Anterior cingulate cortex (tissue), 58 donors: ENCODE data around the gene HAND1.

ENCODE experiments used
- DNase-seq, 58 donors: peaks; one replicate each; lab custom pipeline; 2025; lab: John Stamatoyannopoulos, UW

HAND1 gene

DNA sequence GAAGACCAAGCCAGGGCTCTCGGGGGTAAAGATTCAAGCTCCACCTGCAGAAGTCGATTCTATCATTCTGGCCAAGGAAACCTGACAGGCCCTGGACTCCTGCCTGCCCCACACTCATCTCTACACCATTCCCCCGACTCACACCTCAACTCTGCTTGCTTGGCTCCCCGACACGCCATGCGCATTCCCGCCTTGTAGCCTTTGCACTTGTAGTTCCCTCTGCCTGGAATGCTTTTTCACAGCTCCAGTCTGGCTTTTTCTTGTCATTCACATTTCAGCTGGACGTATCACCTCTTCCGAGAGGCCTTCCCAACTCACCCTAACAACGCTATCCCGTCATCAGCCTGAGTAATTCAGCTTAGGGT lies 28.7 kb upstream of the HAND1 start:
- DNase-seq, result no peak

DNA sequence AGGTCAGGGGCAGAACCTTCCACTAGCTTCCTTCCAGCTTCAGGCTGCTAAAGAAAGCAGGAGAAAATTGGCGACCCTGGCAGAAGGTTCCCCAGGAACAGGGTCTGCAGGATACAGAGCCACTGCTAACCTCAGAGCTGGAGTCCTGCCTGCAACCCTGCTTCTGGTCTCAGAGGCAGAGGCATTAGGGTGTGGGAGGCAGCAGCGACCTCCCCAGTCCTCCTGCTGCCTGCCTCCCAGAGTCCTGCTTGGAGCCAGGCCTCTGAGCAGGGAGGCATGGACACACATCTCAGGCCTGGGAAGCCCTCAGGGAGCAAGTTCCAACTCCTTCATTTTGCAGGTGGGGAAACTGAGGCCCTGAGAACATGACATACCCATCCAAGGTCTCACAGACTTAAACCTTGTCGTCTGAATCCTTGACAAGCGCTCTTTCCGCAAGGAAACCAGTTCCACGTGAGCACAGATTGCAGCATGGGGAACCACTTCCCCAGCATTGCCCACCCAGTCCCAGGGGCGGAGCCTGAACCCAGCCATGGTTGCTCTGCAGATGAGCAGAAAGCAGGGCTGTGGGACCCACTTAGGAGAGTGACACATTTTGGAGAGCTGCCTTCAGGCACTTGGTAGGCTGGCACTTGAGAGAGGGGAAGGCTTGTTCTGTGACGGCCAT lies 28.2 kb upstream of the HAND1 start:
- no peak for DNase-seq

DNA sequence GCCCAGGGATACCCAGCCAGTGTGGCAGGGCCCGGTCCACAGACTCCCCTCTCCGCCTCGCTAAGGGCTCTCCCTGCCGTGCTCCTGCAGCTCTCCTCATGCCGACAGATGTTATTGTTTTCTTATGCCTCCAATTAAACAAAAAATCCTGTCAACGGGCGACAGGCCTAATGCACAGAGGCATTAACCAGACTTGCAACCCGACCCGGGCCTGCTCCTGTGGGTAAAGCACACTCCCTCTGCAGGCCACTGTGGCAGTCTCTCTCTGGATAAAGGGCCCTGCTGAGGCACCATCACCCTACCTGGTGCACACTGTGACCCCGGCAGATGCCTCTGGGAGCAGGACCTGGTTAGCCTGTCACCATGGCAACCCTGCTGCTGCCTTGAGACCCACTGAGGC lies 27.5 kb upstream of the HAND1 start:
- no peak for DNase-seq

- no peak for DNase-seq
Observed at GRCh38 chr5:154503698-154504039, 25.6 kb upstream of the HAND1 start.

GRCh38 chr5:154502180-154502579 lies 24.2 kb upstream of the HAND1 start:
- DNase-seq, result no peak

DNA sequence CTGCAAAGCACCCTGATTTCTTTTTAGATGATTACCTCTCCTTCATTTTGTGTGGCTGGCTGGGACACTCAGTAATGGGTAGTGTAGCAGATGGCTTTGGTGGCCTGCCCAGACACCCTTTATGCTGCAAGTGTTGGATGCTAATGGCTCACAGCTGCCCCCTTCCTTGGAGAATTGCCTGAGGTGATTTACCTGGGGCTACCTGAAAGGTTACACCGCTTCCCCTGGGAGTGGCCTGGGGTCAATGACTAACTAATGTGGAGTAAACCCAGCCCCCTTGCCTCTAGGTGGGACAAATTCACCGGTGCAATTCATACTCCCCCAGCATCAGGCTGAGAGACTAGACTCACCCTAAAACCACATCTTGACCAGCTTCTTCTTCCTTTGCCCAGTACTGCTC lies 23.5 kb upstream of the HAND1 start:
- no peak for DNase-seq

GRCh38 chr5:154498994-154499393 lies 21.0 kb upstream of the HAND1 start:
- no peak for DNase-seq

- DNase-seq, result no peak
Observed at GRCh38 chr5:154498591-154498990, 20.6 kb upstream of the HAND1 start.

- DNase-seq, result no peak
Observed at GRCh38 chr5:154494036-154494435, 16.0 kb upstream of the HAND1 start.

DNA sequence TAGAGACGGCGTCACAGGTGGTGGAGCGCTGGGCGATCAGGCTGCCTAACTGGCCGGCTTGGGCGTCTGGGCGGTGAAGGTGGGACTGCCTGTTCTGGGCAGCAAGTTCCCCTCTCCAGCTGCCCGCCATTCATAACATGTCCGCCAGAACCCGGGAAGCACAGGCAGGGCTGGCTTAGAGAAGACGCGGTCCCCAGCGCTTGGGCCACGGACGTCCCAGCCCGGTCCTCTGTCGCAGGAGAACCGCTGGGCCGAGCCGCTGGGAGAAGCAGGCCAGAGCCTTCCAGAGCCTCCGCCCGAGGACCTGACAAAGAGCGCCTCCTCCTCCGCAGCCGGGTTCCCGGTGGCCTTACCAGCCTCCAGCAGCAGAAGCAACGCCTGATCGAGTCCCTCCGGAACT lies 15.2 kb upstream of the HAND1 start:
- no peak for DNase-seq

DNA sequence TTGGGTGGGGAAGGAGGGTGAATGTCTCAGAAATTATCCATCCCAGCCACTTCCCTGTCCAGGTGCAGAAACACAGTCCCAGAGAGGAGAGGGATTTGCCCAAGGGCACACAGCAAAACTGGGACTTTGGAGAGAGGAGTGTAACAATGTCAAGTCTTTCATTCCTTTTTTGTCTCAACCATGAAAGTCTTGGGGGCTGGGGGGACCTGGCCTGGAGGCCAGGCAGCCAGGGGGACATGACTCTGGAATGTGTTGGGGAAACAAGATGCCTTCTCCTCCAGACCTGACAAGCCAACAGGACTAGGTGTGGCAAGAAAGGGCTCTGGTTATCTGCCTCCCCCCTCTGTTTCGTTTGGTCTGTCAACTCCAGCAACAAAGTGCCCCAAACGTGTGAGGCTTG lies 13.9 kb upstream of the HAND1 start:
- DNase-seq, result no peak

DNA sequence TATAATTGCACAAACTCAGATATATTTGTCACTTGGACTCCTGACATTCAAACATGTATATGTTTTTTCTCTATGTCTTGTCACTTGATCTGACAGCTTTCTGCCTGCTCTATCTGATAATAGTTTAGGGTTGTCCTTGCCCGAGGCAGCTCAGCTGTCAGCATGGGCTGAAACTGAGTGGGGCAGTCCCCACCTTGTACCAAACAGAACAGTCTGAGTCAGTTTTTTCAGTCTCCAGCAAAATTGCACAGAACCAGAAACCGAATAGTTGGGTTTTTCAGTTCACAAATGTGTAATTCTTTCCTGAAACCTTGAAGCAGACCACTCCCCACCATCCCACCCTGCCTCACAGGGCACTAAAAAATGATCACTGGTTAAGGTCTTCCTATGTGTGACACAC lies 9.5 kb upstream of the HAND1 start:
- no peak for DNase-seq

DNA sequence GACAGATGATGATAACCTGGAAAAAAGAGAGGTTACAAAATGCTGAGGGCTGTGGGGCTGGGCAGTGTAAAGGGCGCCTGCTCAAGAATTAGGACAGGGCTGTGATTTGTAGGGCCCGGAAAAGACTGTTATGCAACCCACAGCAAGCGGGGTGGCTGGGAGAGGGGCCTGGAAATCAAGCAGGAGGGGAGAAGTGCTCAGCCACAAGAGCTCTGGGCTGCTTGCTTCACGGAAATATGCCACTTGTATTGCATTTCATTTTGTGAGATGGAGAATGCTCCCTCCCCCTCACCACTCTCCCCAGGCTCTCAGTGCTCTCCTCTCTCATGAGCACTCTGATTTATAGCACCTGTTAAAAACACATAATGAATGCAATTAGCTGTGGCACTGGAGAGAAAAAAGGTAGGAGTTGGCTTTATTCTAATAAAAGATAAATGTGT lies 8.4 kb upstream of the HAND1 start:
- DNase-seq, result no peak

GRCh38 chr5:154485850-154486426 lies 7.9 kb upstream of the HAND1 start:
- no peak for DNase-seq

- DNase-seq, result no peak
Observed at GRCh38 chr5:154485096-154485491, 7.1 kb upstream of the HAND1 start.

DNA sequence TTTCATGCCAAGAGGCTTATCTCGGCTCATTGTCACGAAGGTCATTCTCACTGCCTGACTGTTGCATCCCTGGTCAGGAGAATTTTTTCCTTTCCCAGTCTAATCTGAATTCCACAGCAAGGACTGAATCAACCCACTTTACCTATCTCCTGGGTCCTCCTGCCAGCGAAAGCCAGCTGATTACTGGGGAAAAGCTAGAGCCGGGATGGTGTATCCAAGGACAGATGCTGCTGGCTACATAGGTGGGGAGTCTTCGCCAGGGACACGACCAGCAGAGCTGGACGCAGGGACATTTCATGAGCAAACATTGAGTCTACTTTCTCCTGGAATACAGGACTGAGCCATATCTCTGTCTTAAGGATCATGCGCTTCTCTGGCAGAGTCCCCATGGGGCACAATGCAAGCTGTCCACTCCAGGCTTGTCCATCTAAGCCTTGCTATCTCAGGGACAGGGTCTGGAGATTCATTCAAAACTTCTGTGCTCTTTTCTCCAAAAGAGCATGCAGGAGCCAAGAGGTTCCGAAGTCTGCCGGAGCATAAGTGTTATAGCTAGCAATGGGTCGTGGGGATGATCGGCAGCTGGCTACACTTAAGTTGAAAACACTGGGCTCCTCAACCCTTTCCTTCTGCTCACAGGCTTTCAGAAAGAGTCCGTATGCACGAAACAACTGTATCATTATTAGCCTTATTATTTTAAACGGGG lies 6.5 kb upstream of the HAND1 start:
- DNase-seq, result no peak

DNA sequence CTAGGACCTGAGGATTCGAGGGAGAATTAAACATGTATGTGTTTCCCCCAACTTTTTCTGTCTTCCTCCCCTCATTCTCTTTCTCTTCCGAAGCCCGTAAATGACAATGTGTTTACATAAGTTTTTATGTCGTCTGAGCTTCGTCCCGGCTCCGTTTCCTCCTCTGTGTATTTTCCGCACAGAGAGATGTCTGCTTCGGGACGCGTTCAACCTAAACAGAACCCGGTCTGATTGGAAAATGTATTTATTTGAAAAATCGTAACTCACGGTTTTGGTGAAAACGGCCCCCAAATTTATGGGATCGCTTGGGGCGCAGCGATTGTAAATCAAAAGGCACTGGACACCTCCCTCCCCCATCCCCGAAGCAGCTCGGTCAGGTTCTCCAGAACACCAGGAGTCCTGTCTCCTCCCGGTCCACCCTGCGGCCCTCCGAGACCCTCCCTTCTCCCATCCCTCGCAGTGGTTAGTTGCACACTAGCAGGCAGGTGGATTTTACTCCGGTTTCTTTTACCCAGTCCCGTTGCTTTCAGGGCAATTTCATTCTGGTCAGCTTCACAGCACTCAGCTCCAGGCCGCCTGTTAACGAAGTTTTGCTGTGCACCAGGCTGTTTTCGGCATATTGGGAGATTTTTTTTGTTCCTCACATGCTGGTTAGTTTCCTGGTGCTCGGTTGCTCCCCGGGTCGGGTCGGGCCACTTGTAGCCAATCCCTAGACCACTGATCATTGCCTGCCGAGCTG lies 5.8 kb upstream of the HAND1 start:
- DNase-seq, result no peak

- DNase-seq, result no peak
Observed at GRCh38 chr5:154482528-154483449, 4.8 kb upstream of the HAND1 start.

GRCh38 chr5:154481584-154482381 lies 3.8 kb upstream of the HAND1 start:
- DNase-seq, result no peak

DNA sequence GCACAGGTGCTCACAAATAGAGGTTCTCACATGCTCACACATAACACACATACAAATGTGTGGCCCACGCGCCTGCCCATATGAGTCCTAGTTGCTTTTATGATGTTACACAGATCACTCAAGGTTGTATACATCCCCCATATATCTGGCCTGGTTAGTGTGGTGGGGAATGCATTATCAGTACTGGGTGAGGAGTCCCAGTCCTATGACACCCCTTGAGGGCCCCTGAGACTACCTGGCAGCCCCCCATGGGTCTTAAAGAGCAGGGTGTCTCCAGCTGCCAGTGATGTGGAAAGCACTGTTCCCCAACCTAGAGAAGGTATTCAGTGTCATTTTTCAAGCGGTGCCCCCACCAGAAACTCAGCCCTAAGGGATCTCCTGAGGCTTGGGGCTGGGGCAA lies 2.8 kb upstream of the HAND1 start:
- no peak for DNase-seq
